ENCODE results near the gene RNU1-3. TPM values are rescaled to one million over a fixed set of nuclear protein-coding genes. Genes with fewer than 3 reads are reported as not detected.

The RNU1-3 gene
- total RNA-seq, 1 experiment from 2014 or later = 1,866 TPM

GRCh38 chr1:16618719-16619118, 48.0 kb downstream of the RNU1-3 start:
- no peak for DNase-seq (ENCODE audit: low spot score)
- intact Hi-C loops (cut with micrococcal nuclease; ENCODE audit: unreplicated experiment) = no loop called here
- TF ChIP-seq CTCF (conservative IDR thresholded peaks at IDR 0.05; ENCODE audit: low read depth, low read length) = no peak
- TF ChIP-seq EZH2 (IDR thresholded peaks at IDR 0.05; ENCODE audit: borderline replicate concordance, low read depth, low read length, poor library complexity, severe bottlenecking) = no peak
- ChIA-PET POLR2A (ENCODE audit: low non-redundant PET) (no interaction called here), CTCF (interaction anchor here (1.8 kb wide), 1 partner anchor 333 kb away, joined by 27 read pairs; no protein-coding TSS in a partner anchor)
- peak overlapping the region; percentile 1 for H3K27ac ChIP-seq (ENCODE audit: low read depth, low read length, poor library complexity, severe bottlenecking)
- H3K9me3 ChIP-seq (ENCODE audit: low read depth, low read length, poor library complexity, severe bottlenecking) = no peaks in the 10 kb centered on the region
- H3K27me3 ChIP-seq (replicated peaks; ENCODE audit: insufficient read depth, low read depth, low read length, poor library complexity) = no peaks in the 10 kb centered on the region
- no TSS peak for BruUV-seq (replicated peaks)
- H3K4me1 ChIP-seq (ENCODE audit: insufficient read depth, low read length, poor library complexity, severe bottlenecking) = peaks cover 6% of the 10 kb centered on the region
- H3K36me3 ChIP-seq (ENCODE audit: insufficient read depth, low read length, poor library complexity, severe bottlenecking) = peaks cover 12% of the 10 kb centered on the region
- no peak overlapping the region for H3K4me3 ChIP-seq (ENCODE audit: low read depth, low read length, poor library complexity, severe bottlenecking)

GRCh38 chr1:16617778-16618580, 48.8 kb downstream of the RNU1-3 start:
- TF ChIP-seq CTCF (conservative IDR thresholded peaks at IDR 0.05; ENCODE audit: low read depth, low read length) = no peak
- TF ChIP-seq EZH2 (IDR thresholded peaks at IDR 0.05; ENCODE audit: borderline replicate concordance, low read depth, low read length, poor library complexity, severe bottlenecking) = no peak
- DNase-seq (ENCODE audit: low spot score) = no peak
- CTCF ChIA-PET = interaction anchor here (1.8 kb wide), 1 partner anchor 334 kb away, joined by 27 read pairs; no protein-coding TSS in a partner anchor
- Histone ChIP-seq H3K4me3 (ENCODE audit: low read depth, low read length, poor library complexity, severe bottlenecking) (no peak overlapping the region), H3K27ac (ENCODE audit: low read depth, low read length, poor library complexity, severe bottlenecking) (peak overlapping the region; percentile 1), H3K27me3 (replicated peaks; ENCODE audit: insufficient read depth, low read depth, low read length, poor library complexity) (no peaks in the 10 kb centered on the region), H3K4me1 (ENCODE audit: insufficient read depth, low read length, poor library complexity, severe bottlenecking) (peaks cover 8% of the 10 kb centered on the region), H3K9me3 (ENCODE audit: low read depth, low read length, poor library complexity, severe bottlenecking) (no peaks in the 10 kb centered on the region), H3K36me3 (ENCODE audit: insufficient read depth, low read length, poor library complexity, severe bottlenecking) (peaks cover 12% of the 10 kb centered on the region)
- intact Hi-C loops (cut with micrococcal nuclease; ENCODE audit: unreplicated experiment) = loop anchor here (1.0 kb wide), 1 partner anchor 333 kb away; no protein-coding TSS in a partner anchor
- BruUV-seq (replicated peaks) = no TSS peak
- POLR2A ChIA-PET (ENCODE audit: low non-redundant PET) = no interaction called here

GRCh38 chr1:16617114-16617631, 49.6 kb downstream of the RNU1-3 start:
- Histone ChIP-seq H3K4me3 (ENCODE audit: low read depth, low read length, poor library complexity, severe bottlenecking) (no peak overlapping the region), H3K36me3 (ENCODE audit: insufficient read depth, low read length, poor library complexity, severe bottlenecking) (peaks cover 12% of the 10 kb centered on the region), H3K27ac (ENCODE audit: low read depth, low read length, poor library complexity, severe bottlenecking) (no peak overlapping the region), H3K4me1 (ENCODE audit: insufficient read depth, low read length, poor library complexity, severe bottlenecking) (peaks cover 12% of the 10 kb centered on the region), H3K27me3 (replicated peaks; ENCODE audit: insufficient read depth, low read depth, low read length, poor library complexity) (no peaks in the 10 kb centered on the region), H3K9me3 (ENCODE audit: low read depth, low read length, poor library complexity, severe bottlenecking) (no peaks in the 10 kb centered on the region)
- ChIA-PET CTCF (no interaction called here), POLR2A (ENCODE audit: low non-redundant PET) (no interaction called here)
- intact Hi-C loops (cut with micrococcal nuclease; ENCODE audit: unreplicated experiment) = loop anchor here (1.0 kb wide), 1 partner anchor 334 kb away; no protein-coding TSS in a partner anchor
- DNase-seq (ENCODE audit: low spot score) = no peak
- BruUV-seq (replicated peaks) = no TSS peak
- TF ChIP-seq CTCF (conservative IDR thresholded peaks at IDR 0.05; ENCODE audit: low read depth, low read length) (no peak), EZH2 (IDR thresholded peaks at IDR 0.05; ENCODE audit: borderline replicate concordance, low read depth, low read length, poor library complexity, severe bottlenecking) (no peak)

Other genes starting within 250 kb of the RNU1-3 start
- not detected in 2 replicates for gene SPATA21, start 229.5 kb downstream of the RNU1-3 start, total RNA-seq (2021)
- gene NECAP2, start 226.2 kb downstream of the RNU1-3 start, total RNA-seq (2021) = 47.3 and 47.6 TPM in 2 replicates
- gene RNU1-1, start 152.7 kb downstream of the RNU1-3 start, total RNA-seq (2021) = 1,866 and 1,908 TPM in 2 replicates
- gene NBPF1, start 53.4 kb downstream of the RNU1-3 start, total RNA-seq (2021) = 84.3 and 85.2 TPM in 2 replicates
- gene RNU1-4, start 73.6 kb upstream of the RNU1-3 start, total RNA-seq (2021) = 1,866 and 1,908 TPM in 2 replicates
- gene RNU1-2, start 229.0 kb upstream of the RNU1-3 start, total RNA-seq (2021) = 1,866 and 1,908 TPM in 2 replicates